ENCODE results near the gene AEBP2. TPM values are rescaled to one million over a fixed set of nuclear protein-coding genes. Genes with fewer than 3 reads are reported as not detected.

Gene AEBP2
- total RNA-seq, 2 donors from 2014 or later: 37.8 to 78.4 TPM

DNA sequence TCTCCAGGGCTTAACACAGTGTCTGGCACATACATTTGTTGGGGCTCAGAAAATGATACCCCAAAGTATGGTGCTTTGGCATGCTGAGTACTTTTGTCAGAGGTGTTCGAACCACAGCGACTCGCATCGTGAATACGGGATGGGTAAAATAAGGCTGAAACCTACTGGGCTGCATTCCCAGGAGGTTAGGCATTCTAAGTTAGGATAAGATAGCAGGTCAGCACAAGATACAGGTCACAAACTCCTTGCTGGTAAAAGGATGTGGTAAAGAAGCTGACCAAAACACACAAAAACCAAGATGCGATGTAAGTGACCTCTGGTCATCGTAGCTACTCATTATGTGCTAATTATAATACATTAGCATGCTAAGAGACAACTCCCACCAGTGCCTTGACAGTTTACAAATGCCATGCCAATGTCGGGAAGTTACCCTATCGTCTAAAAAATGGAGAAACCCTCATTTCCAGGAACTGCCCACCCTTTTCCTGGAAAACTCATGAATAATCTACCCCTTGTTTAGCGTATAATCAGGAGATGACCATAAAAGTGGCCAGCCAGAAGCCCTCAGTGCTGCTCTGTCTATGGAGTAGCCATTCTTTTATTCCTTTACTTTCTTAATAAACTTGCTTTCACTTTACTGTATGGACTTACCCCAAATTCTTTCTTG, 3.3 kb upstream of the AEBP2 start:
- Histone ChIP-seq H3K36me3 (ENCODE audit: control insufficient read depth, insufficient read depth, low read length) (no peaks in the 10 kb centered on the region), H3K4me1 (ENCODE audit: control insufficient read depth, insufficient read depth, low read length) (no peaks in the 10 kb centered on the region), H3K27me3 (ENCODE audit: control insufficient read depth, insufficient read depth, low read length, poor library complexity, severe bottlenecking) (no peaks in the 10 kb centered on the region), H3K4me3 (ENCODE audit: low read length) (no peak overlapping the region), H3K27ac (ENCODE audit: low read depth, low read length) (no peak overlapping the region), H3K9me3 (ENCODE audit: control insufficient read depth, low read length) (no peaks in the 10 kb centered on the region), H3K9ac (ENCODE audit: extremely low read depth, low read length, poor library complexity, severe bottlenecking) (no peak overlapping the region)
- peaks cover 3% of the 10 kb centered on the region for H3K27me3 Mint-ChIP-seq (ENCODE audit: insufficient read depth)
- H3K4me3 Mint-ChIP-seq: no peak overlapping the region
- TF ChIP-seq, protein P1, sequence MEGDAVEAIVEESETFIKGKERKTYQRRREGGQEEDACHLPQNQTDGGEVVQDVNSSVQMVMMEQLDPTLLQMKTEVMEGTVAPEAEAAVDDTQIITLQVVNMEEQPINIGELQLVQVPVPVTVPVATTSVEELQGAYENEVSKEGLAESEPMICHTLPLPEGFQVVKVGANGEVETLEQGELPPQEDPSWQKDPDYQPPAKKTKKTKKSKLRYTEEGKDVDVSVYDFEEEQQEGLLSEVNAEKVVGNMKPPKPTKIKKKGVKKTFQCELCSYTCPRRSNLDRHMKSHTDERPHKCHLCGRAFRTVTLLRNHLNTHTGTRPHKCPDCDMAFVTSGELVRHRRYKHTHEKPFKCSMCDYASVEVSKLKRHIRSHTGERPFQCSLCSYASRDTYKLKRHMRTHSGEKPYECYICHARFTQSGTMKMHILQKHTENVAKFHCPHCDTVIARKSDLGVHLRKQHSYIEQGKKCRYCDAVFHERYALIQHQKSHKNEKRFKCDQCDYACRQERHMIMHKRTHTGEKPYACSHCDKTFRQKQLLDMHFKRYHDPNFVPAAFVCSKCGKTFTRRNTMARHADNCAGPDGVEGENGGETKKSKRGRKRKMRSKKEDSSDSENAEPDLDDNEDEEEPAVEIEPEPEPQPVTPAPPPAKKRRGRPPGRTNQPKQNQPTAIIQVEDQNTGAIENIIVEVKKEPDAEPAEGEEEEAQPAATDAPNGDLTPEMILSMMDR (conservative IDR thresholded peaks at IDR 0.05): no peak
- H3K36me3 Mint-ChIP-seq (ENCODE audit: low read depth): no peaks in the 10 kb centered on the region
- H3K9me3 Mint-ChIP-seq: peaks cover 2% of the 10 kb centered on the region
- DNase-seq: peak; percentile 35
- WGBS, 2 experiments (ENCODE audit: insufficient coverage in 1 of 2, insufficient read length in 1 of 2): 90 to 92% methylated on average over 8 to 10 of the region's 10 CpGs
- H3K27ac Mint-ChIP-seq: no peak overlapping the region
- H3K4me1 Mint-ChIP-seq: peaks cover 13% of the 10 kb centered on the region

DNA sequence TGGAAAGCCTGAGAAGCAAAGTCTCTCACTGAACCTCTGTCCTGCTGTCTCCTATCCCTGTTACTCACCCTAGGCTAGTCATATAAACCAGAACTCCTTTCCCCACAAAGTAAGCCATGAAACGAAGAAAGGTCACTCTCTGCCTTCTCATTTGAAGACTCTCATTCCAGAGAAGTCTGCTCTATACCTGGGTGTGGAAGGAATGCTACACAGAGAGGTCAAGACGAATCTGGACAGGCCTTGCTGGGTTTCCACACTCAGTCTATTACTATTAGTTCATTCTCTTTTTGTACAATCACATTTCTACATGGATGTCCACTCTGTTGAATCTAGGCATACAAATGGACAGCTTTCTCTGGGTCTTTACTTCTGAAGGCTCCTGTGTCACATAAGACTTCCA, 2.4 kb upstream of the AEBP2 start:
- H3K27me3 ChIP-seq (ENCODE audit: control insufficient read depth, insufficient read depth, low read length, poor library complexity, severe bottlenecking): no peaks in the 10 kb centered on the region

DNA sequence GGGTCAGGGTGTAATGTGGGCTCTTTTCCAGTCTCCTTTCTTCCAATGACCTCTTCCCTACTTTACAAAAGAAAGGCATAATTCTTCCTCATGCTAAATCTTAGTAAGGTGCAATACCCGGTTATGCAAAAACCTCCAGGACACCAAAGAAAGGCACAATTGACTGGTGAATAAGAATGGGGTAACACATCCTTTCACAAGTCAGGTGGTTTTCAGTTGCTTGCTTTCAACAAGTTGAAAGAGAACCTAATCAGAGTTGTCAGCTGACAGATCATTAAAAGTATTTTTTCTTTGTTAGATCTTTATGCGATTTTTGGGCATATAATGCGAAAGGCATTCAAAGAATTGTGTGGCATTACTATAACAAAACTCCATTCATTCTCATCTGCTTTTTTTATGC, 1.3 kb upstream of the AEBP2 start:
- peaks cover 2% of the 10 kb centered on the region for H3K9me3 Mint-ChIP-seq
- DNase-seq: no peak
- TF ChIP-seq, protein P1 (conservative IDR thresholded peaks at IDR 0.05): no peak
- H3K4me3 Mint-ChIP-seq: no peak overlapping the region
- Histone ChIP-seq H3K9me3 (ENCODE audit: control insufficient read depth, low read length) (peaks cover 3% of the 10 kb centered on the region), H3K27me3 (ENCODE audit: control insufficient read depth, insufficient read depth, low read length, poor library complexity, severe bottlenecking) (no peaks in the 10 kb centered on the region), H3K27ac (ENCODE audit: low read depth, low read length) (no peak overlapping the region), H3K4me3 (ENCODE audit: low read length) (no peak overlapping the region), H3K36me3 (ENCODE audit: control insufficient read depth, insufficient read depth, low read length) (peaks cover 5% of the 10 kb centered on the region), H3K4me1 (ENCODE audit: control insufficient read depth, insufficient read depth, low read length) (no peaks in the 10 kb centered on the region), H3K9ac (ENCODE audit: extremely low read depth, low read length, poor library complexity, severe bottlenecking) (no peak overlapping the region)
- peaks cover 3% of the 10 kb centered on the region for H3K27me3 Mint-ChIP-seq (ENCODE audit: insufficient read depth)
- peaks cover 15% of the 10 kb centered on the region for H3K36me3 Mint-ChIP-seq (ENCODE audit: low read depth)
- H3K4me1 Mint-ChIP-seq: peaks cover 16% of the 10 kb centered on the region
- H3K27ac Mint-ChIP-seq: no peak overlapping the region
- WGBS, 2 experiments (ENCODE audit: insufficient coverage in 1 of 2, insufficient read length in 1 of 2): 36 to 57% methylated on average over 1 to 3 of the region's 3 CpGs

More for the DNA sequence above, 2.4 kb upstream of the AEBP2 start:
- peaks cover 2% of the 10 kb centered on the region for H3K9me3 Mint-ChIP-seq
- no peak overlapping the region for H3K4me3 Mint-ChIP-seq
- Histone ChIP-seq H3K9ac (ENCODE audit: extremely low read depth, low read length, poor library complexity, severe bottlenecking) (no peak overlapping the region), H3K4me3 (ENCODE audit: low read length) (no peak overlapping the region), H3K9me3 (ENCODE audit: control insufficient read depth, low read length) (no peaks in the 10 kb centered on the region), H3K27ac (ENCODE audit: low read depth, low read length) (no peak overlapping the region), H3K36me3 (ENCODE audit: control insufficient read depth, insufficient read depth, low read length) (no peaks in the 10 kb centered on the region), H3K4me1 (ENCODE audit: control insufficient read depth, insufficient read depth, low read length) (no peaks in the 10 kb centered on the region)
- TF ChIP-seq, protein P1 (conservative IDR thresholded peaks at IDR 0.05): no peak
- H3K27me3 Mint-ChIP-seq (ENCODE audit: insufficient read depth): peaks cover 3% of the 10 kb centered on the region
- H3K4me1 Mint-ChIP-seq: peaks cover 13% of the 10 kb centered on the region
- WGBS, 2 experiments (ENCODE audit: insufficient coverage in 1 of 2, insufficient read length in 1 of 2): 71 to 100% methylated on average over 1 of the region's 2 CpGs
- peaks cover 5% of the 10 kb centered on the region for H3K36me3 Mint-ChIP-seq (ENCODE audit: low read depth)
- DNase-seq: peak; percentile 18
- H3K27ac Mint-ChIP-seq: no peak overlapping the region

All from endodermal cell (in vitro differentiated cells).